ENCODE measurements around the gene OR1L1.

Gene OR1L1, protein sequence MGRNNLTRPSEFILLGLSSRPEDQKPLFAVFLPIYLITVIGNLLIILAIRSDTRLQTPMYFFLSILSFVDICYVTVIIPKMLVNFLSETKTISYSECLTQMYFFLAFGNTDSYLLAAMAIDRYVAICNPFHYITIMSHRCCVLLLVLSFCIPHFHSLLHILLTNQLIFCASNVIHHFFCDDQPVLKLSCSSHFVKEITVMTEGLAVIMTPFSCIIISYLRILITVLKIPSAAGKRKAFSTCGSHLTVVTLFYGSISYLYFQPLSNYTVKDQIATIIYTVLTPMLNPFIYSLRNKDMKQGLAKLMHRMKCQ

DNA sequence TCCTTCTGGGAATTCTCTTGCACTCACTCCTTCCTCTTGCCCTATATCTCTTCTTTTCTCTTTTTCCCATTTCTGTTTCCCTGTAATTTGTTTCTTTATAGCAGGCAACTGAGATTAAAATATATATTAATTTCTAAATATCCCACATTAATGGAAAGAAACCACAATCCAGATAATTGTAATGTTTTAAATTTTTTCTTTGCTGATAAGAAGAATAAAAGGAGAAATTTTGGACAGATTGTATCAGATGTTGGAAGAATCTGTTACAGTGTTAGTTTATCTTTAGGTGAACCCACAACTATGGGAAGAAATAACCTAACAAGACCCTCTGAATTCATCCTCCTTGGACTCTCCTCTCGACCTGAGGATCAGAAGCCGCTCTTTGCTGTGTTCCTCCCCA lies at the start of gene OR1L1:
OR1L1 (plus strand) TSS at position 301 of the 400 bp plus-strand sequence; CDS start at position 301, 0 bp downstream.
- no peak for DNase-seq

DNA sequence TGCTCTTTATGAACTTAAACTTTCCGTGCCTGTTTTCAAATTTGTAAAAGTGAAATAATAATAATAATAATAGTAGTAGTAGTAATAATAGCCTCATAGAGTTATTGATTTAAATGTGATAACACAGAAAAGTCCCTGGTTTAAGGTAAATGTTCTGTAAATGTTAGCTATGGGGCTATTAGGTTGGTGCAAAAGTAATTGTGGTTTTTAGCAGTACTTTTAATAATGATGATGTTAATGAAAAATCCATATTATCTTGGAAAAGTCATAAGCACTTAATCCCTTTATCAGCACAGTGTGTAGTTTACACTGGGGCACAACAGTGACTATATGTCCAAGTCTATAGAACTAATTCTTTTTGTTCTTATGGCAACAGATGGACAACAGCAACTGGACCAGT lies 47.2 kb upstream of the OR1L1 start, which contains the start of gene OR1Q1:
OR1Q1 (plus strand) TSS at position 377 of the 400 bp plus-strand sequence; CDS start at position 377, 0 bp downstream.
- DNase-seq, result no peak

DNA sequence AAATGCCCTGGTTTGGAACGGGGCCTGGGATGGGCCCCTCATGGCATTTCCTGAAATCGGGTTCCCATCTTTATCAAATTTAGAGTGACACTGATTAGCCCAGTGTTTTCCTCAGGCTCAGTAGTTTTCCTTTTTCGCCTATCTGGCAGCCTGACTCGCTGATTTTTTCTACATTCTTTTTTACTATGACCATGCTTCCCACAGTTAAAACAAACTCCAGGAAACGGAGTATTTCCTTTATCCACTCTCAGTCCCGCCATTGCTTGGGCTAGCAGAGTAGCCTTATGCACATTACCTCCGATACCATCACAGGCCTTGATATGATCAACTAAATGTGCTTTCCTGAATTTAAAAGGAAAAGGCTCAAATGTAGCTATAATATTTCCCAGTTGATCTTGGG lies 41.5 kb upstream of the OR1L1 start:
- no peak for DNase-seq

DNA sequence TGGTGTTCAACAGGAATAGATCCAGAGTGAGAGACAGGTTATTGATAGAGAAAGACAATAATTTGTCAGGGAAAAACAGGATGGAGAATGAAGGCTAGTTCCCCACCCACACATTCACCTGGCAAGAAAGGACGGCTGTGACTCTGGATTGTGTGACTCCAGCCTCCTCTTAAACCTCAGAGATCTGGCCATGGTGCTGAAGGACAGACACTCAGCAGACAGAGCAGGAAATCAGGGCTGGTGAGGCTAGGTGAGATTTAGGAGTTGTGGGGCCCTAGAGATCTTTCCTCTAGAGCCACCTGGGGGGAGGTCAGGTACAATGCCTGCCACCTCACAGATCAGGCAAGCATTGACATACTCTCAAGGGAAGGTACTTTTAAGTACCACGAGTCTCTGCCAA lies 19.3 kb upstream of the OR1L1 start:
- no peak for DNase-seq

DNA sequence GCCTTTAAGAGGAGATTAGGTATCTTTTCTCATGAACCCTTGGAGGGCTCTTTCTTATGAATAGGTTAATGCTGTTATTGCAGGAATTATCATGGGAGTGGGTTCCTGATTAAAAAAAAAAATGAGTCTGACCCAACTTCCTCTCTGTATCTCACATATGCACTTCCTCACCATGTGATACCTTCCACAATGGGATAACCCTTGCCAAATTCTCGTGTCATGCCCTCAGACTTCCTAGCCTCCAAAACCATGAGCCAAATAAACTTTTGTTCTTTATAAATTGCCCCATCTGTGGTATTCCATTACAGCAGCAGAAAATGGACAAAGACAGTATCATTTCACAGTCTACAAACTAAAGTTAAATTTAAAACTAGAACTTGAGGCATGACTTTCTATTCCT lies 5.1 kb upstream of the OR1L1 start:
- no peak for DNase-seq

DNA sequence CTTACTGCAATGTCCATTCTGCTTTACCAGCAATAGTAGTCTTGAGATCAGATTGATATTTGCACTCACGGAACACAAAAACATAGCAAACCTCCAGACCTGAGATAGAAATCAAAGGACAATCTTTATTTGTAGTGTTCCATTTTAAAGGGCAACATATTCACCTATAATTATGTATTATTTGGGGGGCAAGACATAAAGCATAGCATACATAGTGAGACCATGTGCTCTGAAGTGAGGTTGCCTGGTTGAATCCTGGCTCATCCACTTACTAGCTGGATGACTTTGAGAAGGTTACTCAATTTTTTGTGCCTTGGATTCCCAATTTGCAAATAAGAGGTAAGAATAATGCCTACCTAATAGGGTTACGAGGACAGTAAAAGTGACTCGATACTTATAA lies 4.0 kb upstream of the OR1L1 start, which contains the start of gene OR1B1:
OR1B1 (minus strand) TSS at position 101 of the 400 bp plus-strand sequence.
- no peak for DNase-seq

DNA sequence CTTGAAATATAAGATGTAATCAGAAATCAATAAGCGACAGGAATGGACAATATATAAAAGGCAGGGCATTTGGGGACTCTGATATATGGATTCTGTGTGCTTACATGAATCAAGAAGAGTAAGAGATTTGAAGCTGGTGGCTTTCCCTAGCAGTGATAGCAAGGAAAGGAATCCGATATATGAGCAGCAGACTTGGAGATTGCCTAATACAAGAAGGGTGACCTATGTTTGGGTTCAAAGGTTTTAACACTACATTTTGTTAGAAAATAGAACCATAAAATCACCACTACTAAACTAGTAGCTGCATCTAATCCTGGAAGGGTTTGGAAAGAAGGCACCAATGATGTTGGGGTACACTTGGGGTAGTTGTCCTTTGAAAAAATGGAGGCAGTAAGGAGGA lies 11.0 kb downstream of the OR1L1 start:
- DNase-seq, result no peak

DNA sequence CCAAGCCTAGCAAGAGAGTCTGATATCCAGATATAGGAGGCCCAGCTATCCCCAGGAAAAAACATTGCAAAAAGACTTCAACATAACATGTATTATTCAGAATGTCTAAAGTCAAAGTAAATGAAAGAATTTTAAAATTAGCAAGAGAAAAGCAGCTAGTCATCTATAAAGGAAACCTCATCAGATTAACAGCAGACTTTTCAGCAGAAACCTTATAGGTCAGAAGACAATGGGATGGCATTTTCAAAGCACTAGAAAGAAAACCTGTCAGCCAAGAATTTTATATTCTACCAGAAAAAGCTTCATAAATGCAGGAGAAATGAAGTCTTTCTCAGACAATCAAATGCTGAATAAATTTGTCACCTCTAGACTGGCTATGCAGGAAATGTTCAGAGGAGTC lies 23.3 kb downstream of the OR1L1 start:
- no peak for DNase-seq

DNA sequence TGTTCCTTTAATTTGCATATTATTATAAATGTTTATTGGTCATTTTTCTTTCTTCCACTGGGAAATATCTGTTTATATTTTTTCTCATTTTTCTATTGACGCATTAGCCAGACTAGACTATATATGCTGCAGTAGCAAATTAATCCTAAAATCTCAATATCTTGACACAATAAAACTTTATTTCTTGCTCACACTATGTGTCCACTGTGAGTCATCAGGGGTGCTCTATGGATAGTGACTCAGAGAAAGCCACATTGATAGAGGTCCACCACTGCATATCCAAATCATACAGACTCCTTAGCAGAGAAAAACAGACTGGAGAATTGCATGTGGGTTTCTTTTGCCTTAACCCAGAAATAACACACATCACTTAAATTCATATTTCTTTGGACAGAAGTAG lies 34.2 kb downstream of the OR1L1 start:
- no peak for DNase-seq
